ENCODE measurements around the gene MKNK2. TPM values are rescaled to one million over a fixed set of nuclear protein-coding genes. Genes with fewer than 3 reads are reported as not detected.

The MKNK2 gene
- total and polyA plus RNA-seq, 2 donors (not counting 3 experiments of a cell fraction or from before 2014, with no cell fraction given) = 65.1 to 86.1 TPM

DNA sequence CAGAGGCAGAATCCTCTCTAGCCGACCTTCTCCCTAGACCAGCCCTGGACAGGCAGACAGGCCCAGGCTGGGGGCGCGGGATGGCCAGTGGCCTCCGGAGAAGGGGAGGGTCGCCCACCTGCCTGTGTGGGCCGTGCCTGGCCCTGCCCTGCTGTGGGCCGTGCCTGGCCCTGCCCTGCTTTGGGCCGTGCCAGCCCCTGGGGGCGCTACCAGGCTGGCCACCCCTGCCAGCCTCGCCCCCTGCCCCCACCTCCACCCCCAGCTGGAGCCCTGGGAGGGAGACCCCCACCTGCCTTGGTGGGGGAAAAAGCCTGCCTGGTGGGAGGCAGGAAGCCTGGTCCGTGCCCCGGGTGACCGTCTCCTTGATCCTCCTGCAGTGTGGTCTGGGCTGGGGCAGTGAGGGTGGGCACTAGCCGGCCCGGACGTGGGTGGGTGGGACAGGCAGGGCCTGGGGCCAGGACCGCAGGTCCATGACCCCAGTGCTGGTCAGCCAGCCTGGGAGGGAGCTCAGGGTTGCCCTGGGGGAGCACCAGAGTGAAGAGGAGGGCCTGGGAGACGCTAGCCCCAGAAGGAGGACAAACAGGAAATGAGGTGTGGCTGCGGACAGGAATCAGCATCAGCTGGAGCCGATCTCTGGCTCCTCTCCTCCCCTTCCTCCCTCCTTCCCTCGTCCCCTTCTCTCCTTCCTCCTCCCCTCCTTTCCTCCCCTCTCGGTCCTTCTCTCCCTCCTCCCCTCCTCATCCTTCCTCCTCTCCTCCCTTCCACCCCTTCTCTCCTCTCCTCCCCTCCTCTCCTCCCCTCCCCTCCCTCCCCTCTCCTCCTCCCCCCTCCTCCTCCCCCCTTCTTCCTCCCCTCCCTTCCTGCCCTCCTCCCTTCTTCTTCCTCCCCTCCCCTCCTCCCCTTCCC, 5.1 kb upstream of the MKNK2 start:
- intact Hi-C loops (cut with micrococcal nuclease) = no loop called here

More for the DNA sequence above, 5.1 kb upstream of the MKNK2 start:
- no peaks in the 10 kb centered on the region for H3K79me2 ChIP-seq (ENCODE audit: control insufficient read depth, insufficient read depth, low read length)
- H2AFZ ChIP-seq (ENCODE audit: low read depth, low read length) = peak overlapping the region; percentile 80
- DNase-seq (ENCODE audit: low read depth, low spot score) (peak; percentile 56), FAIRE-seq (peak; percentile 89)
- ChIA-PET CTCF (interaction anchor here (1.2 kb wide), 1 partner anchor 13 kb away, joined by 6 read pairs; no protein-coding TSS in a partner anchor), POLR2A (no interaction called here)
- dilution Hi-C loops (cut with MboI; ENCODE audit: extremely low pct_ligation_motif_present, low sequenced_read_pairs) = no loop called here
- H3K27me3 ChIP-seq (ENCODE audit: control insufficient read depth in 2 of 2, insufficient read depth in 2 of 2, low read length in 2 of 2) = no peaks in the 10 kb centered on the region
- no peak overlapping the region for H3K4me3 ChIP-seq (replicated peaks in 1 of 3; ENCODE audit: insufficient read depth in 1 of 3, low read depth in 1 of 3, low read length in 3 of 3)
- H3K9me1 ChIP-seq (replicated peaks; ENCODE audit: control insufficient read depth, extremely low read depth, insufficient read depth, low read length) = no peaks in the 10 kb centered on the region
- no peaks in the 10 kb centered on the region for H3K36me3 ChIP-seq (ENCODE audit: control insufficient read depth in 2 of 2, extremely low read depth in 1 of 2, insufficient read depth in 2 of 2, low read length in 2 of 2)
- BruUV-seq (replicated peaks) = no TSS peak
- peaks cover 23% of the 10 kb centered on the region for H3K4me1 ChIP-seq (ENCODE audit: control insufficient read depth, extremely low read depth, insufficient read depth, low read length)
- H3K9me3 ChIP-seq (replicated peaks; ENCODE audit: control insufficient read depth, insufficient read depth, low read length) = no peaks in the 10 kb centered on the region
- H3K9ac ChIP-seq (replicated peaks; ENCODE audit: extremely low read depth, insufficient read depth, low read length) = no peak overlapping the region
- no peak overlapping the region for H3K27ac ChIP-seq (ENCODE audit: insufficient read depth, low read depth, low read length)
- no peaks in the 10 kb centered on the region for H4K20me1 ChIP-seq (replicated peaks; ENCODE audit: control insufficient read depth, extremely low read depth, insufficient read depth, low read length)
- peak overlapping the region; percentile 10 for H3K4me2 ChIP-seq (ENCODE audit: insufficient read depth, low read length)
- TF ChIP-seq JUN (IDR thresholded peaks at IDR 0.05; ENCODE audit: borderline replicate concordance, insufficient read depth, insufficient read length, low read depth) = no peak
- TF ChIP-seq, protein P1, sequence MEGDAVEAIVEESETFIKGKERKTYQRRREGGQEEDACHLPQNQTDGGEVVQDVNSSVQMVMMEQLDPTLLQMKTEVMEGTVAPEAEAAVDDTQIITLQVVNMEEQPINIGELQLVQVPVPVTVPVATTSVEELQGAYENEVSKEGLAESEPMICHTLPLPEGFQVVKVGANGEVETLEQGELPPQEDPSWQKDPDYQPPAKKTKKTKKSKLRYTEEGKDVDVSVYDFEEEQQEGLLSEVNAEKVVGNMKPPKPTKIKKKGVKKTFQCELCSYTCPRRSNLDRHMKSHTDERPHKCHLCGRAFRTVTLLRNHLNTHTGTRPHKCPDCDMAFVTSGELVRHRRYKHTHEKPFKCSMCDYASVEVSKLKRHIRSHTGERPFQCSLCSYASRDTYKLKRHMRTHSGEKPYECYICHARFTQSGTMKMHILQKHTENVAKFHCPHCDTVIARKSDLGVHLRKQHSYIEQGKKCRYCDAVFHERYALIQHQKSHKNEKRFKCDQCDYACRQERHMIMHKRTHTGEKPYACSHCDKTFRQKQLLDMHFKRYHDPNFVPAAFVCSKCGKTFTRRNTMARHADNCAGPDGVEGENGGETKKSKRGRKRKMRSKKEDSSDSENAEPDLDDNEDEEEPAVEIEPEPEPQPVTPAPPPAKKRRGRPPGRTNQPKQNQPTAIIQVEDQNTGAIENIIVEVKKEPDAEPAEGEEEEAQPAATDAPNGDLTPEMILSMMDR (IDR thresholded peaks at IDR 0.05; ENCODE audit: extremely low read depth in 1 of 2, insufficient read depth in 1 of 2, low read depth in 1 of 2, low read length in 2 of 2) = peak in 1 of 2 donors; percentile 31
- peak; percentile 9 for TF ChIP-seq POLR2AphosphoS5 (IDR thresholded peaks at IDR 0.05; ENCODE audit: insufficient read depth, low read depth, low read length)
- TF ChIP-seq EZH2 (IDR thresholded peaks at IDR 0.05; ENCODE audit: borderline replicate concordance, low read depth, low read length, severe bottlenecking) = no peak
- no peak for TF ChIP-seq MYC (IDR thresholded peaks at IDR 0.05; ENCODE audit: low read depth, low read length)
- no peak for TF ChIP-seq FOS (IDR thresholded peaks at IDR 0.05; ENCODE audit: borderline replicate concordance, insufficient read depth, low read length)
- peak; percentile 61 for TF ChIP-seq POLR2A (IDR thresholded peaks at IDR 0.05; ENCODE audit: low read depth, low read length)

All from endothelial cell of umbilical vein (primary cell).